Measurements from ENCODE around the gene CNDP2.

DNA sequence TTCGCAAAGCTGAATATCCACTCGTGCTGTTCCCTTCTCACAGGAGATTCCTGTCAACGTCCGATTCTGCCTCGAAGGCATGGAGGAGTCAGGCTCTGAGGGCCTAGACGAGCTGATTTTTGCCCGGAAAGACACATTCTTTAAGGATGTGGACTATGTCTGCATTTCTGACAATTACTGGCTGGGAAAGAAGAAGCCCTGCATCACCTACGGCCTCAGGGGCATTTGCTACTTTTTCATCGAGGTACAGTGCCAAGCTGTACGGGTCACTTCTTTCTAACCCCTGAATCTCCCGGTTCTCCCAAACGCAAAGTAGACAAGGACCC is 14.6 kb downstream of the CNDP2 start:
- TF ChIP-seq SUZ12 (IDR thresholded peaks at IDR 0.05; ENCODE audit: extremely low read depth, insufficient read depth, insufficient read length) (no peak), YY1 (IDR thresholded peaks at IDR 0.05; ENCODE audit: insufficient read depth, insufficient read length) (no peak)
